ENCODE measurements around the gene COL21A1.

The COL21A1 gene

DNA sequence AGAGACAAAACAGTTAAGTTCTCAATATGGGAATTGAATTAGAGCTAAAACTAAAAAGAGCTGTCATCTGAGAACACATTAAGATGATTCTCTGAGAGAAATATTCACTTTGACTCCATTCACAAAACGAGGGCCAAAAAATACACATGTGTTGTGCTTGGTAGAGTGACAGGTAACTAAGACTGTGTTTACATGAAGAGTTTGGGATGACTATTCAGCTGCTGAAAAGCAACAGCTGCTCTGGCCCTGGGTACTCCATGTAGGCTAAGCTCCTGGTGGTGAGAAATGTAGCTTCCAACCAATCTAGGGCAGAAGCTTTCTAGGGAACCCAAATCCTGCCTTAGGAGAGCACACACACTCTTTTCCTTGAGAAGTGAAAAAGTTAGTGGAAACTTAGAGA is 184.5 kb downstream of the COL21A1 start:
- CTCF ChIA-PET = no interaction called here

DNA sequence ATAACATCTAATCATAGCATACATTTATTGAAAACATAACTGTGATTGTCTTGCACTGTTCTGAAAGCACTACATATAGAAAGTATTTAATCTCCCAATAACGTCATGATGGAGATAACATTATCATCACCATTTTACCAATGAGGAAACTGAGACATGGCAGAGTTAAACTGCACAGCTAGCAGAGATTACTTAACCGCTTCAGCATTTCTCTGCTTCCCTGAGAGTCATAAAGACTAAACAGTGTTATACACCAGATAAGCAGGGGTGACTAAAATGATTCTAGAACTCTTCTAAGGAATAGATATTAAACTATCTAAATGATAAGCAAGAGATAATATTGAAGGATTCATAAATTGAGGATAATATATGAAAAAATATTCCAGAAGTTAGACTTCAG is 188.7 kb downstream of the COL21A1 start:
- TF ChIP-seq L3MBTL2 (conservative IDR thresholded peaks at IDR 0.05) = no peak
- no peak for TF ChIP-seq FOXA1 (IDR thresholded peaks at IDR 0.05)
- no peak for TF ChIP-seq ELF4 (IDR thresholded peaks at IDR 0.05)
- no peak for TF ChIP-seq NFRKB (IDR thresholded peaks at IDR 0.05)
- no peak for TF ChIP-seq FOXK2 (IDR thresholded peaks at IDR 0.05)
- no peak for TF ChIP-seq SP1 (IDR thresholded peaks at IDR 0.05)
- TF ChIP-seq BHLHE40 (IDR thresholded peaks at IDR 0.05; ENCODE audit: borderline replicate concordance) = no peak
- no peak for TF ChIP-seq TARDBP (IDR thresholded peaks at IDR 0.05)
- TF ChIP-seq, protein P1, sequence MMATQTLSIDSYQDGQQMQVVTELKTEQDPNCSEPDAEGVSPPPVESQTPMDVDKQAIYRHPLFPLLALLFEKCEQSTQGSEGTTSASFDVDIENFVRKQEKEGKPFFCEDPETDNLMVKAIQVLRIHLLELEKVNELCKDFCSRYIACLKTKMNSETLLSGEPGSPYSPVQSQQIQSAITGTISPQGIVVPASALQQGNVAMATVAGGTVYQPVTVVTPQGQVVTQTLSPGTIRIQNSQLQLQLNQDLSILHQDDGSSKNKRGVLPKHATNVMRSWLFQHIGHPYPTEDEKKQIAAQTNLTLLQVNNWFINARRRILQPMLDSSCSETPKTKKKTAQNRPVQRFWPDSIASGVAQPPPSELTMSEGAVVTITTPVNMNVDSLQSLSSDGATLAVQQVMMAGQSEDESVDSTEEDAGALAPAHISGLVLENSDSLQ (IDR thresholded peaks at IDR 0.05) = no peak
- TF ChIP-seq ARNT (IDR thresholded peaks at IDR 0.05) = no peak
- TF ChIP-seq ZNF384 (IDR thresholded peaks at IDR 0.05) = no peak
- TF ChIP-seq CTBP1 (IDR thresholded peaks at IDR 0.05; ENCODE audit: borderline replicate concordance) = no peak
- no peak for TF ChIP-seq HDGF (IDR thresholded peaks at IDR 0.05; ENCODE audit: borderline replicate concordance)
- TF ChIP-seq SUZ12 (IDR thresholded peaks at IDR 0.05) = no peak
- no peak for TF ChIP-seq FOXM1 (IDR thresholded peaks at IDR 0.05; ENCODE audit: borderline replicate concordance)
- no peak for TF ChIP-seq LEF1 (IDR thresholded peaks at IDR 0.05; ENCODE audit: borderline replicate concordance)
- POLR2A ChIA-PET = no interaction called here
- CTCF ChIA-PET = no interaction called here
- no peak for DNase-seq (ENCODE audit: extremely low spot score)

More for the DNA sequence above, 184.5 kb downstream of the COL21A1 start:
- no peak for TF ChIP-seq ELF4 (IDR thresholded peaks at IDR 0.05)
- no peak for TF ChIP-seq TARDBP (IDR thresholded peaks at IDR 0.05)
- no peak for TF ChIP-seq BHLHE40 (IDR thresholded peaks at IDR 0.05; ENCODE audit: borderline replicate concordance)
- TF ChIP-seq FOXA1 (IDR thresholded peaks at IDR 0.05) = no peak
- POLR2A ChIA-PET = no interaction called here
- DNase-seq (ENCODE audit: extremely low spot score) = no peak

DNA sequence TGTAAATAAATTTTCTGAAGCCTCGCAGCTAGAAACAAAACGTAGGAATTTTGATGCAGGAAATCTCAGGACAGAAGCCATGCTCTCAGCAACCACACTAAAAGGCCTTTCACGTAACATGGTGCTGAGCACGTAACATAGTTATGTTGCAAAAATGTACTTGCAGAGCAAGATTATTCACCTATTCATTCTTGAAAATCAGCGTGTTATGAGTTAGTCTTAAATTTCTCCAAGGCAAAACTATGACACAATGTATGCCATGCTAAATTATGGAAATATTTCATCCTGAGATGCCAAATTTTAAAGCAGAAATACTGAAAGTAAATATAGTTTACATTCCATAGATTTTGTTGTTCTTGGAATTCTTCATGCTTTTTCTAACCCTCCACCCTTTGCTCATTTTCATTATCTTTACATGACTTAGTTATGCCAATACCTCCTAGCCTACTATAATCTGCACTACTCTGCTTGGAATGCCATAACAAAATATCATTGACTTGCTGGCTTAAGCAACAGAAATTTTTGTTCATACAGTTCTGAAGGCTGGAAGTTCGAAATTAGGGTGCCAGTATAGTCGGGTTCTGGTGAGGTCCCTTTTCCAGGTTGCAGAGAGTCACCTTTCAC is 192.2 kb downstream of the COL21A1 start:
- TF ChIP-seq ZNF384 (IDR thresholded peaks at IDR 0.05) = no peak
- TF ChIP-seq, protein P1 (IDR thresholded peaks at IDR 0.05) = no peak
- no peak for TF ChIP-seq FOXK2 (IDR thresholded peaks at IDR 0.05)
- no peak for TF ChIP-seq ELF4 (IDR thresholded peaks at IDR 0.05)
- no peak for TF ChIP-seq LEF1 (IDR thresholded peaks at IDR 0.05; ENCODE audit: borderline replicate concordance)
- no peak for TF ChIP-seq NFRKB (IDR thresholded peaks at IDR 0.05)
- no peak for TF ChIP-seq SUZ12 (IDR thresholded peaks at IDR 0.05)
- no peak for TF ChIP-seq BHLHE40 (IDR thresholded peaks at IDR 0.05; ENCODE audit: borderline replicate concordance)
- DNase-seq (ENCODE audit: extremely low spot score) = no peak
- ChIA-PET POLR2A (no interaction called here), CTCF (no interaction called here)

DNA sequence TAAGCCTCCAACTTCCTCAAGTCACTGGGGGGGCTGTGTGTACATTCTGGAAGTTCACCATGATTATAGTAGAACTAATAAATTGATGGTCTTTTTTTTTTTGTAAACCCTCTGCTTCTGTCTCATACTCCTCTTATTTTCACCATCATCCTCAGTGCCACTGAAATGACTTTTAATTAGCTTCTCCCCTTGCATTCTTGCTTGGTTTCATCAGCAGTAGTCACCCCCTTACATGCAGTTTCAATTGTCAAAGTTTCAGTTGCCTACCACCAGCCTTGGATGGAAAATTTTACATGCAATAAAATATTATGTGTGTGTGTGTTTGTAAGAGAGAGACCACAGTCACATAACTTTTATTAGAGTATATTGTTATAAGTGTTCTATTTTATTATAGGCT is 196.2 kb downstream of the COL21A1 start:
- ChIA-PET POLR2A (no interaction called here), CTCF (interaction anchor here (0.6 kb wide), 1 partner anchor 54 kb away, joined by 3 read pairs; no protein-coding TSS in a partner anchor)
- TF ChIP-seq CTBP1 (IDR thresholded peaks at IDR 0.05; ENCODE audit: borderline replicate concordance) = no peak
- no peak for TF ChIP-seq ARNT (IDR thresholded peaks at IDR 0.05)
- no peak for TF ChIP-seq BHLHE40 (IDR thresholded peaks at IDR 0.05; ENCODE audit: borderline replicate concordance)
- TF ChIP-seq ELF4 (IDR thresholded peaks at IDR 0.05) = no peak
- DNase-seq (ENCODE audit: extremely low spot score) = no peak

DNA sequence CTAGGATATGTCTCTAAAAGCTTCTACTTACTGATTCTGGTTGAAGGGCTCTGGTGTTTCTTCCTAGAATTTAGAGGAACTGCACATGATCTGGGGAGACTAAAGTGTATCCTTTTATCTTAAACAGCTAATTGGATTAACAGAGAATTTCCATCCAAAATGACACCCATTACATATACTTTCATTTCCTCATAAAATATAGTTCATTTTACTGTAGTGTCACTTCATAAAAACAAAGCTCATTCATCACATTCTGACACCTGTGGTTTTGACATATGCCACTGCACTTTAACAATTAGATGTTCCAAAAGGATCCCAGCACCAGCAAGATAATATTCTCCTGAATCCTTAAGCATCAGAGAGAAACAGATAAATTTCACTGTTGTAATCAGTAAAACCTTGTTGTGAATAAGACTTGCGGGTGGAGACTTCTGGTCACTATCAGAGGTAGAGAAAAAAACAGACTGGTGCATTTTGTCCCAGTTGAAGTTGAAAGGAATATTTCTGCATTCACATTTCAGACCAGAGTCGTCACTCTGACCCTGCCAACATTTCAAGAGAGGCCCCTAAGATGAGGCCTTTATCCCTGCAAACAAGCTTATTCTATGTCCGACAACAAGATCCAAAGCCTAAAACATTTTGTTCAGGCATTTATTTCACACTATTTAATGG is 196.7 kb downstream of the COL21A1 start:
- TF ChIP-seq NFRKB (IDR thresholded peaks at IDR 0.05) (no peak), TARDBP (IDR thresholded peaks at IDR 0.05) (no peak), SUZ12 (IDR thresholded peaks at IDR 0.05) (no peak), ELF4 (IDR thresholded peaks at IDR 0.05) (no peak)
- CTCF ChIA-PET = no interaction called here
- DNase-seq (ENCODE audit: extremely low spot score) = no peak
- POLR2A ChIA-PET = no interaction called here

DNA sequence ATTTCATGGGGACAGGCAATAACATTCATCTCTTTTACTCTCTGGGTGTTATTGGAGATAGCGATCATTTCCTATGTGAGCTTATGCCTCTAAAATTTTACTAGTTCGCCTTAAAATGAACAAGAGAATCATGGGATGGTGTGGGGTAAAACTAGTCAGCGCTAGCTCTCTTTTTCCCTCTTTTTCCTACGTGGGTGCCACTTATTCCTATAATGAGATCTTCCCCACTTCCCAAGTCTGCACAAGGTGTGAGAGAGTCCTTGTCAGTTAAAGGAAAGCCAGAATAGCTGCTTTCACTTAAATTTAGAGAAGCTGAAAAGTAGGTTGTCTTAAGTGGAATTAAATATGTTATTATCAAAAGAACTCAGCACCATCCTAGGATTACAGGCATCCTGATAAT is 198.8 kb downstream of the COL21A1 start:
- DNase-seq (ENCODE audit: extremely low spot score) = no peak
- ChIA-PET POLR2A (no interaction called here), CTCF (no interaction called here)
- TF ChIP-seq ELF4 (IDR thresholded peaks at IDR 0.05) (no peak), FOXK2 (IDR thresholded peaks at IDR 0.05) (no peak), BHLHE40 (IDR thresholded peaks at IDR 0.05; ENCODE audit: borderline replicate concordance) (no peak), SP1 (IDR thresholded peaks at IDR 0.05) (no peak), HDGF (IDR thresholded peaks at IDR 0.05; ENCODE audit: borderline replicate concordance) (no peak)

DNA sequence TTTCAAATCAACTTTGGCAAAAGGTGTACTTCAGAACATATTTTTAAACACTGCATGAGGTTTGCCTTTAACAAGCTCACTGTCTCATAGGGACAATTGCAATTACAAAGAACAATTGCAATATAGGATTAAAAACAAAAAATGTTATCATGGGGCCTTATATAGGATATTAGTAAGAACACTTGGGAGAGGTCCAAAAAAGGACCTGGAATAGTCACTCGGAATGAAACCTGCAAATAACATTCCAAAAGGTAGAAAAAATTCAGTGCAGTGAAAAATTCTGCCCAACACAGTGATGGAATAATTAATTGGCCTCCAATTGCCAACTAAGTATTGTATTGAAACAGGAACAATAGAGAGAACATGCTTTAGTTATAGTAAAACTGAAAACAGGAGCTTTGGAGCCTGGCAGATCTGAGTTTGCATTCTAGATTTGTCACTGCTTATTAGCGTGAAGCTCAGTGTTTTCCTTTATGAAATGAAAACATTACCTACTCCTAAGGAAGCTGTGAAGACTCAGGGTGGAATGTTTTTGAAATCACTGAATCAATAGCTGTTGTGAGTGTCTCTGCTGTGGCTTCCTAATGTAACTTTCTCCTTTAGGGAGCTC is 199.3 kb downstream of the COL21A1 start:
- CTCF ChIA-PET = interaction anchor here (0.8 kb wide), 1 partner anchor 241 kb away, joined by 3 read pairs; no protein-coding TSS in a partner anchor
- TF ChIP-seq L3MBTL2 (conservative IDR thresholded peaks at IDR 0.05) (no peak), BHLHE40 (IDR thresholded peaks at IDR 0.05; ENCODE audit: borderline replicate concordance) (no peak), FOXM1 (IDR thresholded peaks at IDR 0.05; ENCODE audit: borderline replicate concordance) (no peak), ARNT (IDR thresholded peaks at IDR 0.05) (no peak), SP1 (IDR thresholded peaks at IDR 0.05) (no peak), TARDBP (IDR thresholded peaks at IDR 0.05) (no peak), FOXA1 (IDR thresholded peaks at IDR 0.05) (no peak), NFRKB (IDR thresholded peaks at IDR 0.05) (no peak), HDGF (IDR thresholded peaks at IDR 0.05; ENCODE audit: borderline replicate concordance) (no peak)
- no peak for DNase-seq (ENCODE audit: extremely low spot score)
- POLR2A ChIA-PET = no interaction called here
